ENCODE data around the gene RAD52.

Gene RAD52

GRCh38 chr12:862303-862911 is 87.1 kb downstream of the RAD52 start:
- TF ChIP-seq CTCF (IDR thresholded peaks at IDR 0.05; ENCODE audit: borderline replicate concordance, insufficient read depth, low read depth, low read length) = no peak

More at GRCh38 chr12:862303-862911, 87.1 kb downstream of the RAD52 start:
- no peak overlapping the region for H3K4me3 ChIP-seq (ENCODE audit: low read depth, low read length)
